Stimulated activated CD8-positive, alpha-beta memory T cell treated with anti-CD3 and anti-CD28 coated beads, Interleukin-15, amount 100 ng/mL, for 4 hours (primary cell): ENCODE data around the gene GHRH.

Experiments
- DNase-seq, 2 donors: peaks; one replicate each; pipeline ENCODE4 v3.0.0-alpha.2; 2020; ENCODE audit warnings: low read depth in 2 of 2

Gene GHRH

DNA sequence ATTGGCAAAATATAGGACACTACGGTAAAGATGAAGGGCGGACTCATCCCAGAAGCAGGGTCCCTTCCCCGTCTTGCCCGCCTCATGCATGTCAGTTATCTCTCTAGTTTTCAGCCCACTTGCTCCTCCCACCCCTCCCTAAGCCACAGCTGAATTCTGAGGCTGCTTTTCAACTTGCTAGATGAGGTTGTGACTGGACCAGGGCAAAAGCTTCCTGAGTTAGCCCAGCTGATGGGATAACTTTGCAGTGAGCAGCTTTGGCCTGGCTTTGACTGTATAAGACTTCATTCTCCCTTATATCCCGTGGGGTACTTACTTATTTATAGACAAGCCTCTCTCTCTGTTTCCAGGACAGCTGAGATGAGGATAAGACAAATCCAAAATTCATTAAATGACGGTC is 23.2 kb downstream of the GHRH start:
- no peak for DNase-seq

DNA sequence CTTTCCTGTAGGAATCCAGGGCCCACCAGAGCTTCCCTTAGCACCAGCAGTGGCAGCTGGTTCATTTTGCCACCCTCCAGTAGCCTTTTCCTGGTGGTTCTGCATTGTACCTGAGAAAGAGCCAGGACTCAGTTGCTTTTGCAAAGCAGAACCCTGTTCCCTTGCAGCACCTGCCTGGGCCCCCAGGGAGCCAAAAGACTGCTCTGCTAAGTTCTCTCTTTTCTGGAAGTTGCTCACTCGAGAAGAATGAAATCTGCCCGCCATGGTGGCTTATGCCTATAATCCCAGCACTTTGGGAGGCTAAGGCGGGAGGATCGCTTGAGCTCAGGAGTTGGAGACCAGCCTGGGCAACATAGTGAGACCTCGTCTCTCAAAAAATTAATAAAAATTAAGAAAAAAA is 24.0 kb downstream of the GHRH start:
- no peak for DNase-seq

- no peak for DNase-seq
Observed at GRCh38 chr20:37236462-37236861, 25.2 kb downstream of the GHRH start.

GRCh38 chr20:37235065-37235464 is 26.5 kb downstream of the GHRH start:
- DNase-seq: no peak

GRCh38 chr20:37234254-37234581 is 27.4 kb downstream of the GHRH start:
- DNase-seq: no peak

- DNase-seq: no peak
Observed at GRCh38 chr20:37233548-37234253, 27.9 kb downstream of the GHRH start.

DNA sequence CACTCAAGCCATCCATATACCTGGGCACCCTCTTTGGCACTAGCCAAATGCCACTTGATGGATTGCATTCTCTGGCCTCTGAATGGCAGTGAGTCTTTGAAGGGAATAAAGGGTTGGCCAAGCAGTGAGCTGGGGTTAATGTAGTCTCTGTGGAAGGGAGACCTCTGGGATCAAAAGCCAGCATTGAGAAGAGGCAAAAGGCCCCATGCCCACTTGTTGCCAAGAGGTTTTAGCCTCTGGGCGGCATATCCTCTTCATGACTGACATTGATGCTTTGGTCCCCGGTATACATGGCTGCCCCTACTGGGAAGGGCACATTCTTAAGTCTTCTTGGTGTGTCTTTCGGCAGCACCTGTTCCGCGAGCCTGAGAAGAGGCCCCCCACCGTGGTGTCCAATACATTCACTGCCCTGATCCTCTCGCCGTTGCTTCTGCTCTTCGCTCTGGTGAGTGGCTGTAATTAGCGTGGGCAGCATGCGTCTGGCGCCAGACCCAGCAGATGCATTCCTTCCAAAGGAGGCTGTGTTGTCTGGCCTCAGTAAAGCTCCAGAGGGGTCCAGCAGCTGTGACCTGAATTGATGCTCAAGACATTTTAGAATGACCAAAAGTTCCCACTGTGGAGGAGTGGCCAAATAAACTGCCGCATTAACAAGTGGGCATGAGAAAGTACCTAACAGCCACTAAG is 29.5 kb downstream of the GHRH start:
- DNase-seq: no peak

DNA sequence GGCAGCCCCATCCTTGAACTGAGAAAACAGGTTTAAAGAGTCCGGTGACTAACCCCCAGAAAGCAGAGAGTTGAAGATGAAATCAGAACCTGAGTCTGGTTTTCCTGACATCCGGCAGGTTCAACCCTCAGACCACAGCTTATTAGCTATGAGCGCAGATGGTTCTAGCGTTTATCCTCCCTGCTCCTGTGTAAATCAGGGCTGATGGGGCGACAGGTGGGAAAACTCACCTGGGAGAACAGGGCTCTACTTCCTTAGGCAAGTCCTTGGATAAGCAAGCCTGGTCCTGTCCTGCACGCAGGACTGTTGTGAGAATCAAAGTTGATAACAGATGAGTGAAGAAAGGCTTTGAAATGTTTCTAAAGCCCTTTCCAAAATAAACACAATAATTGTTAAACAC is 31.4 kb downstream of the GHRH start:
- no peak for DNase-seq

- no peak for DNase-seq
Observed at GRCh38 chr20:37229357-37229756, 32.3 kb downstream of the GHRH start.

- DNase-seq: no peak
Observed at GRCh38 chr20:37228656-37229055, 33.0 kb downstream of the GHRH start.

GRCh38 chr20:37228082-37228481 is 33.5 kb downstream of the GHRH start:
- no peak for DNase-seq

DNA sequence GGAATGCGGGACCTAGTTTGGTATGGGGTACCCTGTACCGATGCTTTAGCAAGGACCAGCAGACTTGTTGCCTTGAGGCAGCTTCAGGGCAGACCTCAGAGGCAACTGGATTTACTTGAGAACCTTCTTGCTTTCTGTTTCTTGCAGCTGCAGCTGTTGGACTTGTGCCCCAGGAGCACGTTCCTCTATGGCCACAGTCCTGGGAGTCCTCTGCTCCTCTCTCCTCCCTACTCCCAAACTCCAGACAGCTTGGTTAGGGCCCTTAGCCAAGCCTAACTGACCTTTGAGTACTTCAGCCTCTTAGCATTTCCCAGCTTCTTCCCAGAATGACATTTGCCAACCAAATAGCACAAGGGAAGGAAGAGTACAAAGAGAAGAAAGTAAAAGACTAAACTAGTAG is 34.7 kb downstream of the GHRH start:
- DNase-seq: no peak

DNA sequence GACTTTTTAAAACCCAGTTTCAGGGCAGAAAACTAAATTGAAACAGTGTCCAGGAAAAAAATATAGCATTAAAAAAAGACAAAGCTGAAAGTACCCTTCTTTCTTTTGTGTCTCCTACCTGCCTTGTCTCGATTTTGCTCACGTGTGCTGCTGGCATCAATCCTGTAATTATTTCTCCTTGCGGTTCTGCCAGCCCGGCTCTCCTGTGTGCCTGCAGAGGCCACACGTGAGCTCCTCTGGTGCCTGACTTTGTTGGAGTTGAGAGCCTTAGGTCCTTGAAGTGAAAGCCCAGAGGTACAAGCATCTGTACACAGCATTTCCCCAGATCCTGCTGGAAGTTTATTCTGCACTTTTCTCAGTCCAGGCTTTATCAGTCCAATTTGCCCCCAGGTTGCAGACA is 36.5 kb downstream of the GHRH start:
- no peak for DNase-seq

- no peak for DNase-seq
Observed at GRCh38 chr20:37223053-37223452, 38.6 kb downstream of the GHRH start.

DNA sequence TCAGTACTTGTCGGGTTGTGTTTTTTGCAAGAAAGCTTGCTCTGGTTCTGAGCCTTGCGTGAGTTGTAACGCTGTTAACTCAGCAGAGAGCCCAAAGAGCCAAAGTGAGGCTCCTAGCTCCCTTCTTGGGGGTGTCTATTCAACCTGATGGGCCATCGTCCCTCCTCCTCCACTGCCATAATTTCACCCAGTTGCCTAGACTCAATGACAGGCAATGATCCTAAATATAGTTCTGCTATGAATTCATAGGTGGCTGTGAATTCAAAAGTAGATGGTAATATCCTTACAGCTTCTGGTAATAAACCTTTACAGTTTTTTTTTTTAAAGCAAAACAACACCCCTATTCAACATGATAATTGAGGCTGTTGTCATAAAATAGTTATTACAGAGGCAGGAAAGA is 39.5 kb downstream of the GHRH start:
- DNase-seq: no peak

- DNase-seq: no peak
Observed at GRCh38 chr20:37220731-37221130, 40.9 kb downstream of the GHRH start.

DNA sequence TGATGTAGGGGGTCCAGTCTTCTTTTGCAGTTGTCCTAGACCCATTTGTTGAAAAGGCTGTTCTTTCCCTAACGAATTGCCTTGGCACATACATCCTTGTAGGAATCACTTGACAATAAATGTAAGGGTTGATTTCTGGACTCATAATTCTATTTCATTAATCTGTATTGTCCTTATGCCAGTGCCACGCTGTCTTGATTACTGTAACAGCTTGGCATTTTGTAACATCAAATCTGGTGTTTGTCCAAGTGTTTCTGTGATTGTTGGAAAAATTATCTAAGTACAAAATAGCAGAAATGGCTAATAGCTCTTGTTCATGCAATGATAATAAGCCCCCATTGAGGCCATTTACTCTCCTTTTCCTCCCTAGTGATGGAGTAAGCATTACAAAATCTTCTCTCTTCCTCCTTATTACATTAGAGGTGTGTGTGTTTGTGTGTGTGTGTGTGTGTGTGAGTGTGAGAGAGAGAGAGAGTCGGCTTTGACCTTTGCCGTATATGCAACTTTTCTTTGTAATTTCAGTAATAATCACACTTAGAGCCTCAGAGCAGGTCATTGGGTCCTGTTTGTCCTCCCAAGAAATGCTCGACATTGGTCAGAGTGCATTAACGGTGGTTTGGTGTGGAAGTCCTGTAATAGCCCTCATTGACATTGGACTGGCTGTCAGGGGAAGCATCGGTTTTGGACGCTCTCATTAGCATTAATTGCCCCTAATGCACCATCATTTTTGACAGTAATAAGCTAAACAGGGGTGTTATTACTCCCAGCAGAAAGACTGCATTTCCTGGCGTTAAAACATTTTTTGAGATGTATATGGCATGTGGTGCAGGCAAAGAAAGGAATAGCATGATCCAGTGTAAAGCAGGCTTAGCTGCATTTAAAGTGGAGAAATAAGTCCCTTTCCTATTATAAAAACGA is 41.6 kb downstream of the GHRH start:
- DNase-seq: no peak

GRCh38 chr20:37218976-37219375 is 42.6 kb downstream of the GHRH start:
- DNase-seq: no peak

- DNase-seq: no peak
Observed at GRCh38 chr20:37218441-37218840, 43.2 kb downstream of the GHRH start.

- DNase-seq: no peak
Observed at GRCh38 chr20:37209661-37210314, 51.8 kb downstream of the GHRH start.

- no peak for DNase-seq
Observed at GRCh38 chr20:37209193-37209592, 52.4 kb downstream of the GHRH start.

DNA sequence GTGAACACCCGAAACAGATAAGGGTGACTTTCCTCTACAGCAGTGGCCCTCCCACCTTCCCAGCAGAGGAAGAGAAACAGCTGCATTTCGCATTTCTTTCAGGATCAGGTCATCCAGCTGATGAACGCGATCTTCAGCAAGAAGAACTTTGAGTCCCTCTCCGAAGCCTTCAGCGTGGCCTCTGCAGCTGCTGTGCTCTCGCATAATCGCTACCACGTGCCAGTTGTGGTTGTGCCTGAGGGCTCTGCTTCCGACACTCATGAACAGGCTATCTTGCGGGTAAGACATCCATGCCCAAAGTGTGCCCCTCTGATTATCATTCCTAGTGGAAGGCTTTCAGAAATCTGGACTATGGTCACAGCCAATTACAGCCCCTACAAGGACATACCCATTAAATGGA is 54.4 kb downstream of the GHRH start:
- DNase-seq: no peak
